HG02798 (cell line): ENCODE results near the gene B4GALT2.

Experiments
- ATAC-seq: cut with Tn5 transposase; IDR thresholded peaks from one replicate; pipeline ENCODE4 v1.9.1; 2021; ENCODE audit warnings: mild to moderate bottlenecking; ENCODE audit not compliant: unreplicated experiment, poor library complexity

Gene B4GALT2

GRCh38 chr1:43997295-43997999 is 18.4 kb downstream of the B4GALT2 start:
- ATAC-seq: no peak

GRCh38 chr1:43998000-43998378 is 19.0 kb downstream of the B4GALT2 start:
- no peak for ATAC-seq

- ATAC-seq: no peak
These were observed 20.4 kb downstream of the B4GALT2 start for GRCh38 chr1:43999455-43999854.

GRCh38 chr1:44000122-44000665 is 21.2 kb downstream of the B4GALT2 start:
- ATAC-seq: no peak

- ATAC-seq: no peak
These were observed 23.2 kb downstream of the B4GALT2 start for GRCh38 chr1:44002165-44002564.

GRCh38 chr1:44002606-44003157 is 23.7 kb downstream of the B4GALT2 start:
- no peak for ATAC-seq

GRCh38 chr1:44008259-44008658 is 29.2 kb downstream of the B4GALT2 start:
- no peak for ATAC-seq

GRCh38 chr1:44010935-44011471 is 32.0 kb downstream of the B4GALT2 start:
- ATAC-seq: no peak

GRCh38 chr1:44012404-44012803 is 33.4 kb downstream of the B4GALT2 start:
- ATAC-seq: no peak

GRCh38 chr1:44012941-44013609 is 34.1 kb downstream of the B4GALT2 start:
- no peak for ATAC-seq

GRCh38 chr1:44013949-44014348 is 34.9 kb downstream of the B4GALT2 start:
- no peak for ATAC-seq

- ATAC-seq: no peak
These were observed 35.5 kb downstream of the B4GALT2 start for GRCh38 chr1:44014365-44015104.

GRCh38 chr1:44015206-44015605 is 36.2 kb downstream of the B4GALT2 start:
- ATAC-seq: no peak

GRCh38 chr1:44016041-44016889 is 37.3 kb downstream of the B4GALT2 start:
- no peak for ATAC-seq

- ATAC-seq: no peak
These were observed 37.9 kb downstream of the B4GALT2 start for GRCh38 chr1:44016890-44017400.

- ATAC-seq: no peak
These were observed 40.5 kb downstream of the B4GALT2 start for GRCh38 chr1:44019466-44019948.

GRCh38 chr1:44020464-44020863 is 41.5 kb downstream of the B4GALT2 start:
- ATAC-seq: no peak

- no peak for ATAC-seq
These were observed 42.1 kb downstream of the B4GALT2 start for GRCh38 chr1:44021156-44021555.

GRCh38 chr1:44021581-44022321 is 42.7 kb downstream of the B4GALT2 start:
- no peak for ATAC-seq
